K562 (cell line): ENCODE results near the gene CDH1. TPM values are rescaled to one million over a fixed set of nuclear protein-coding genes. Genes with fewer than 3 reads are reported as not detected.

Experiments
- ATAC-seq: fragments of 200-7000 bp; cut with Tn5 transposase; 3 replicates; pipeline ENCODE4 v1.9.1; 2020; ENCODE audit warnings: moderate library complexity
- BruUV-seq: library from RNA; stranded (reverse); fragments of 400-500 nt; replicated peaks from 2 replicates; lab custom pipeline; 2021; lab: Mats Ljungman, UMichigan
- CTCF ChIA-PET: fragments of 300-600 bp; formaldehyde crosslinking; extraction: SDS; loops from one replicate; lab custom pipeline; 2021; ENCODE audit warnings: low intra/inter-chr PET ratio; lab: Yijun Ruan, JAX
- POLR2A ChIA-PET: fragments of 300-600, 350-650 bp; sonication (Branson Sonifier 250); formaldehyde crosslinking; extraction: SDS; loops from one replicate; lab custom pipeline; 2021; ENCODE audit warnings: antibody characterized with exemption, inconsistent platforms; lab: Yijun Ruan, JAX
- DNase-seq, 4 experiments: peaks; one replicate each; pipeline versions ENCODE4 v3.0.0 to v3.0.0-alpha.2; 2011 to 2018; ENCODE audit warnings: low spot score in 3 of 4, mixed read lengths in 3 of 4; ENCODE audit errors: extremely low read depth in 1 of 4
- FAIRE-seq: peaks from 2 replicates; lab custom pipeline; 2011; peaks lifted over from hg19 to GRCh38; lab: Jason Lieb, UNC
- H2AFZ ChIP-seq: 2 replicates; pipeline ENCODE4 v1.6.0; 2011; ENCODE audit warnings: low read depth, low read length, control low read depth, inconsistent platforms
- H3K27ac ChIP-seq: fragments of 200-600 bp; 3 replicates; pipeline ENCODE4 v1.8.0; 2011; ENCODE audit warnings: low read depth, mild to moderate bottlenecking, control low read depth, inconsistent platforms, low read length, moderate library complexity, mixed read lengths; ENCODE audit errors: extremely low read depth
- H3K27me3 ChIP-seq, 2 experiments: fragments of 300-600 bp in 1 of 2; 2 replicates in 1 of 2; 3 replicates in 1 of 2; pipeline versions ENCODE4 v1.6.0 to v1.8.0; 2011; ENCODE audit warnings: inconsistent platforms in 2 of 2, low read length in 2 of 2, mild to moderate bottlenecking in 1 of 2, mixed read lengths in 1 of 2, moderate library complexity in 1 of 2; ENCODE audit not compliant: control insufficient read depth in 2 of 2, insufficient read depth in 2 of 2
- H3K36me3 ChIP-seq: fragments of 300-600 bp; 3 replicates; pipeline ENCODE4 v1.8.0; 2011; ENCODE audit warnings: mild to moderate bottlenecking, low read length, inconsistent platforms; ENCODE audit not compliant: control insufficient read depth, insufficient read depth
- H3K4me1 ChIP-seq, 2 experiments: fragments of 200-600 bp in 1 of 2; replicated peaks in 1 of 2; 2 replicates in 1 of 2; 3 replicates in 1 of 2; pipeline versions ENCODE4 v1.5.1 to v1.8.0; 2011; ENCODE audit warnings: inconsistent platforms in 2 of 2, low read length in 2 of 2, mild to moderate bottlenecking in 1 of 2, mixed read lengths in 1 of 2, moderate library complexity in 1 of 2; ENCODE audit not compliant: control insufficient read depth in 2 of 2, insufficient read depth in 2 of 2
- H3K4me2 ChIP-seq: 2 replicates; pipeline ENCODE4 v1.6.1; 2011; ENCODE audit warnings: low read length, control low read depth, inconsistent platforms, mixed read lengths; ENCODE audit not compliant: insufficient read depth
- H3K4me3 ChIP-seq: fragments of 200-600 bp; sonication (generic), shearing (Covaris generic); 2 replicates; pipeline ENCODE4 v1.5.1; 2016; ENCODE audit warnings: control low read depth, inconsistent platforms
- H3K79me2 ChIP-seq: fragments of 200-600 bp; 3 replicates; pipeline ENCODE4 v1.8.0; 2011; ENCODE audit warnings: low read length, inconsistent platforms; ENCODE audit not compliant: control insufficient read depth, insufficient read depth
- H3K9ac ChIP-seq, 2 experiments: 2 replicates each; pipeline versions ENCODE4 v1.6.0 to v1.6.1; 2011; ENCODE audit warnings: low read depth in 2 of 2, low read length in 2 of 2, control low read depth in 1 of 2, inconsistent platforms in 1 of 2, mild to moderate bottlenecking in 1 of 2, mixed read lengths in 1 of 2; ENCODE audit not compliant: insufficient read depth in 1 of 2
- H3K9me1 ChIP-seq: one replicate; pipeline ENCODE4 v1.6.0; 2011; ENCODE audit warnings: inconsistent platforms, mild to moderate bottlenecking, low read length, moderate library complexity; ENCODE audit not compliant: control insufficient read depth, insufficient read depth
- H3K9me3 ChIP-seq: replicated peaks from 2 replicates; pipeline ENCODE4 v1.5.1; 2011; ENCODE audit warnings: low read depth, low read length, inconsistent platforms; ENCODE audit not compliant: control insufficient read depth, insufficient read depth
- H4K20me1 ChIP-seq: replicated peaks from 2 replicates; pipeline ENCODE4 v1.6.1; 2011; ENCODE audit warnings: low read length, inconsistent platforms, mixed read lengths; ENCODE audit not compliant: control insufficient read depth, insufficient read depth
- ADNP ChIP-seq: fragments of 200-800 bp; sonication (Bioruptor generic); IDR thresholded peaks from 2 replicates; pipeline ENCODE4 v1.6.1; 2016; ENCODE audit warnings: missing genetic modification characterization, missing compliant biosample characterization
- BCOR ChIP-seq: fragments of 450-650 bp; IDR thresholded peaks from 2 replicates; pipeline ENCODE4 v1.6.1; 2016
- E4F1 ChIP-seq: fragments of 250-450 bp; sonication (Bioruptor Pico); IDR thresholded peaks from 2 replicates; pipeline ENCODE4 v1.5.0; 2021; ENCODE audit warnings: mild to moderate bottlenecking, borderline replicate concordance
- ELK1 ChIP-seq: sonication (generic); formaldehyde crosslinking; IDR thresholded peaks from 2 replicates; pipeline ENCODE4 v1.8.1; 2022; ENCODE audit warnings: missing genetic modification reagents
- ETS1 ChIP-seq: conservative IDR thresholded peaks from 2 replicates; pipeline ENCODE4 v1.6.1; 2011; ENCODE audit warnings: low read depth, mild to moderate bottlenecking, low read length; ENCODE audit not compliant: control insufficient read depth
- HDAC6 ChIP-seq: IDR thresholded peaks from 2 replicates; pipeline ENCODE4 v1.6.1; 2012; ENCODE audit warnings: low read depth, mild to moderate bottlenecking, control low read depth, inconsistent platforms, low read length, moderate library complexity
- HMG20B ChIP-seq: fragments of 250-450 bp; sonication (Bioruptor Pico); IDR thresholded peaks from 2 replicates; pipeline ENCODE4 v1.5.0; 2021; ENCODE audit warnings: mild to moderate bottlenecking
- KDM1A ChIP-seq, 2 experiments: fragments of 450-650 bp; IDR thresholded peaks; 2 replicates each; pipeline ENCODE4 v1.6.1; 2016; ENCODE audit warnings: mild to moderate bottlenecking in 2 of 2
- RBM22 ChIP-seq: fragments of 200-400 bp; formaldehyde crosslinking; IDR thresholded peaks from 2 replicates; pipeline ENCODE4 v1.6.1; 2018; ENCODE audit warnings: low read length, low read depth; ENCODE audit not compliant: poor library complexity, severe bottlenecking
- RBM25 ChIP-seq: fragments of 200-400 bp; formaldehyde crosslinking; IDR thresholded peaks from 2 replicates; pipeline ENCODE4 v1.6.1; 2018; ENCODE audit warnings: low read length, low read depth, moderate library complexity; ENCODE audit not compliant: severe bottlenecking
- WHSC1 ChIP-seq: IDR thresholded peaks from one replicate; pipeline ENCODE4 v1.6.1; 2012; ENCODE audit warnings: low read length, control low read depth, inconsistent platforms
- ZKSCAN3 ChIP-seq: fragments of 250-450 bp; sonication (Bioruptor Pico); IDR thresholded peaks from 2 replicates; pipeline ENCODE4 v1.4.0; 2020
- WGBS: fragments of 100-300 bp; shearing (Covaris generic); methylation state at CpG from one replicate; pipeline ENCODE4 v1.1.6; 2016; ENCODE audit warnings: low coverage, mixed read lengths; ENCODE audit not compliant: insufficient coverage; ENCODE audit errors: missing lambda C conversion rate; 5-methylcytosine and 5-hydroxymethylcytosine counted together
- in situ Hi-C: fragments of 300-500 bp; cut with MboI; formaldehyde crosslinking; loops from 4 replicates; pipeline ENCODE4 v1.15.0; 2018; ENCODE audit warnings: inconsistent platforms, mixed read lengths
- intact Hi-C: fragments of 100-400 bp; cut with micrococcal nuclease; formaldehyde crosslinking; loops from 2 replicates; pipeline ENCODE4 v1.14.2; 2022
- polyA plus RNA-seq, 8 experiments: library from polyadenylated mRNA; depleted of rRNA in 4 of 8; stranded (reverse) in 5 of 8; unstranded in 3 of 8; fragments of >200 nt; fragmentation: Nextera tagmentation in 2 of 8; fragmentation: Illumina TruSeq in 1 of 8; extraction: Ambion mirVana in 2 of 8; extraction: Trizol in 1 of 8; gene quantifications; 2 replicates each; pipeline versions ENCODE4 v1.2.1 to v1.2.3, GENCODE V29; 2011 to 2014; ENCODE audit warnings: inconsistent platforms in 1 of 8, missing spikeins in 1 of 8
- total RNA-seq, 7 experiments: library from RNA; depleted of rRNA in 6 of 7; stranded (reverse); fragments of >200 nt in 6 of 7; fragmentation: Illumina TruSeq in 2 of 7; extraction: Trizol in 2 of 7; gene quantifications; 2 replicates each; pipeline versions ENCODE4 v1.2.1 to v1.2.3, GENCODE V29; 2011 to 2021; ENCODE audit warnings: low replicate concordance in 1 of 7

Gene CDH1
- total and polyA plus RNA-seq, 9 of the 15 experiments (the other 6 are each of a cell fraction or from before 2014, with no cell fraction given) = 0.01 to 0.69 TPM; not detected in 7

GRCh38 chr16:68743664-68744063 is 6.6 kb downstream of the CDH1 start:
- DNase-seq = no peak
- ChIA-PET CTCF (no interaction called here), POLR2A (interaction anchor here (1.0 to 1.3 kb wide), 2 partner anchors 15 to 21 kb away, joined by 4 to 5 read pairs; no protein-coding TSS in a partner anchor)
- H3K9me1 ChIP-seq = no peaks in the 10 kb centered on the region
- H4K20me1 ChIP-seq = no peaks in the 10 kb centered on the region
- no peak for TF ChIP-seq ZKSCAN3 (CRISPR knock-in tag)
- 0 out of 2 replicates have a peak, but pooled peaks have one; percentile 38 for TF ChIP-seq ADNP
- TF ChIP-seq KDM1A (IDR thresholded peaks at IDR 0.05) = 0 out of 4 replicates have a peak, but pooled peaks of 1 of the 2 experiments have one; percentile 15
- TF ChIP-seq RBM25 = peak; percentile 80
- TF ChIP-seq BCOR = peak; percentile 59; the same call in 1 of the 2 replicates
- no peaks in the 10 kb centered on the region for H3K79me2 ChIP-seq
- H3K36me3 ChIP-seq = no peaks in the 10 kb centered on the region
- no peak overlapping the region for H3K27ac ChIP-seq
- H3K4me1 ChIP-seq = peaks cover 18 to 25% of the 10 kb centered on the region in 2 experiments; a peak in 4 of 5 replicates
- no peak for ATAC-seq
- H3K4me3 ChIP-seq = no peak overlapping the region
- BruUV-seq = no TSS peak
- H2AFZ ChIP-seq = no peak overlapping the region
- H3K27me3 ChIP-seq = no peaks in the 10 kb centered on the region
- FAIRE-seq = no peak
- no peaks in the 10 kb centered on the region for H3K9me3 ChIP-seq
- in situ Hi-C loops = no loop called here
- WGBS = 72% methylated on average over 4 of the region's 4 CpGs
- intact Hi-C loops = no loop called here
- no peak overlapping the region for H3K9ac ChIP-seq
- H3K4me2 ChIP-seq = no peak overlapping the region

- no peak overlapping the region for H2AFZ ChIP-seq
- intact Hi-C loops = no loop called here
- no peak for TF ChIP-seq E4F1 (CRISPR knock-in tag)
- TF ChIP-seq HMG20B (CRISPR knock-in tag) = no peak
- no peak for TF ChIP-seq ELK1
- no peak for TF ChIP-seq HDAC6
- no peak for TF ChIP-seq RBM22
- TF ChIP-seq ETS1 = no peak
- no peak for TF ChIP-seq WHSC1
Measured at GRCh38 chr16:68744744-68745280, 7.7 kb downstream of the CDH1 start.

More at GRCh38 chr16:68744744-68745280, 7.7 kb downstream of the CDH1 start:
- no peak for ATAC-seq
- Histone ChIP-seq H3K36me3 (no peaks in the 10 kb centered on the region), H3K9me3 (no peaks in the 10 kb centered on the region), H3K4me1 (peaks cover 18 to 22% of the 10 kb centered on the region in 2 experiments; a peak in 4 of 5 replicates), H4K20me1 (no peaks in the 10 kb centered on the region), H3K9ac (no peak overlapping the region), H3K27ac (no peak overlapping the region), H3K27me3 (no peaks in the 10 kb centered on the region), H3K9me1 (no peaks in the 10 kb centered on the region), H3K4me2 (no peak overlapping the region), H3K4me3 (no peak overlapping the region), H3K79me2 (no peaks in the 10 kb centered on the region)
- in situ Hi-C loops = no loop called here
- WGBS = 50% methylated on average over 11 of the region's 11 CpGs
- FAIRE-seq = no peak
- ChIA-PET POLR2A (no interaction called here), CTCF (no interaction called here)
- no peak for DNase-seq
- no TSS peak for BruUV-seq
